Measurements from ENCODE around the gene MIA.

MIA gene

DNA sequence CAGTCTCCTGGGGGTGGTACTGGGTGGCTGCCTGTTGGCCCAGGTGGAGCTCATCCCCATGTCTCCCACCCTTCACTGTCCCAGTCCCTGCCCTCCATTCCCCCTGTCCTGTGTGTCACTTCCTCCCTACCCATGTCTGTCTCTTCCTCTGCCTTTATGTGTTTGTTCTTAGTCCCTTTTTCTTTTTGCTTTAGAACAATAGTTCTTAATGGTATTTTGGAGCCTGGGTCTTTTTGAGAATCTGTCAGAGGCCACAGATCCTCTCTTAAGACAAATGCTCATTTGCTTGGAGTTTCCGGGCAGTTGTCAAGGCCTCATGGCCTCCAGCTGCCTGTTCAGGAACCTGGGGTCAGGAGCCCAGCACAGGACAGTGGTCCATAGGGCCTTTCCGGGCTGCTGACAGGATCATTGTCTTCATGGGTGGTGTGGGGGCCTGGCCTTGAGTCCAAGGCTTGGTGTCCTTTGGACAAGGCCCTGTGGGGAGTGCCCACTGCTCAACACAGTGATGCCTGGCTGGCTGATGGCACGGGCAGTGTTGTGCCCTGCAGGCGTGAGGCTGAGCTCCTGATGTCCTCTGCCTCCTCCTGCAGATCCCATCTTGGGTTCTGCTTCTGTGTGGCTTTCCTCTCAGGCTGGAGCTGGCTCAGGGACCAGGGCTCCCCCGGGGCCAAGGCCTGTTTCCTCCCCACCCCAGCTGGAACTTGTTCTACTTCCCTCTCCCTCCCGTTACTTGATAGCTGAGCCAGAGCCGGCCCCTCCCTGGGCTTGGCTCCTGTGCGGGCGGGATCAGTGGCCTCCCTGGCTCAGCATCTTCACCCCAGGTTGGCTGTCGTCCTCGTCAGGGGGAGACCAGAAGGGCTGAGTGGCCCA lies 27.2 kb downstream of the MIA start:
- Histone ChIP-seq H3K27me3 (ENCODE audit: insufficient read depth, low read depth) (no peaks in the 10 kb centered on the region), H3K27ac (no peak overlapping the region), H3K4me3 (IDR thresholded peaks at IDR 0.05; ENCODE audit: insufficient read depth, low read depth, low read length) (no peak overlapping the region), H3K79me2 (ENCODE audit: insufficient read depth, low read depth) (peaks cover 18% of the 10 kb centered on the region), H4K20me1 (ENCODE audit: insufficient read depth) (0 out of 2 replicates have a peak, but pooled peaks cover 9% of the 10 kb centered on the region), H3K4me2 (no peak overlapping the region; the same call in 1 of the 2 replicates), H3K36me3 (ENCODE audit: insufficient read depth) (no peaks in the 10 kb centered on the region), H3K9ac (no peak overlapping the region), H3K4me1 (ENCODE audit: low read depth, poor library complexity, severe bottlenecking) (peaks cover 37% of the 10 kb centered on the region), H2AFZ (ENCODE audit: low read depth) (no peak overlapping the region)
- TF ChIP-seq CTCF (conservative IDR thresholded peaks at IDR 0.05; ENCODE audit: low read depth, low read length): no peak

DNA sequence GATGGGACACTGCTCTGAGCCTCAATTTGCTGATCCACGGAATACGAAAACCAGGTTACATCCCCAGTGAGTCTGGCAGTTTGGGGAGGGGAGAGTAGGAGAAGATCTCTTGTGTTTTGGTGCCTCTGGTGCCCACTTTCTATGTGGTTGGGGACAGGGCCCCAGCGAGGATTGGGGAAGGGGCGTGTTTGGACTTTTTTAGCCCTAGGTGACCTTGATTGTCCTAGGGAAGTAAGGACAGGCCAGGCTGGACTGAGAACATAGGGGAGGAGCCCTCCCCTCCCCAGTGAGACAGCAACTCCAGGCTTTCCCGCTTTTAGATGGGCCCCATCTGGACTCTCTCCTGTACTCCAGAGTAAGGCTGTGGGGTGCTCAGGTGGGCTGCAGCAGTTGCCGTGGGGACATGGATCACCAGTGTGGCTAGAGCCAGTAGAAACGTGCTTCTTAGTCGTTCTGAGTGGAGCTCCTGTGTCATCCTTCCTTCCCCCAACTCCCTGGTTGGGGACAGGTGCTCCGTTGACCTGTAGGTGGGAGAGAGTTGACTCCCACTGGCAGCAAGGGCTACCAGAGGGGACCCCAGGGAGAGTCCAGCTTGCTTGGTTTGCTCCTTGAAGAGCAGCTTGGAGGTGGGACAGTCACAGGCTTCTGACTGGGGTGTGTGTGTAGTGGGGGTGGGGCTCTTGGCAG lies 28.0 kb downstream of the MIA start:
- Histone ChIP-seq H3K4me3 (IDR thresholded peaks at IDR 0.05; ENCODE audit: insufficient read depth, low read depth, low read length) (no peak overlapping the region), H3K79me2 (ENCODE audit: insufficient read depth, low read depth) (peaks cover 18% of the 10 kb centered on the region), H3K27me3 (ENCODE audit: insufficient read depth, low read depth) (no peaks in the 10 kb centered on the region), H2AFZ (ENCODE audit: low read depth) (no peak overlapping the region), H3K4me2 (no peak overlapping the region; the same call in 1 of the 2 replicates), H3K36me3 (ENCODE audit: insufficient read depth) (no peaks in the 10 kb centered on the region), H3K4me1 (ENCODE audit: low read depth, poor library complexity, severe bottlenecking) (peaks cover 37% of the 10 kb centered on the region), H3K9ac (no peak overlapping the region), H4K20me1 (ENCODE audit: insufficient read depth) (0 out of 2 replicates have a peak, but pooled peaks cover 9% of the 10 kb centered on the region), H3K27ac (no peak overlapping the region)
- TF ChIP-seq CTCF (conservative IDR thresholded peaks at IDR 0.05; ENCODE audit: low read depth, low read length): no peak

GRCh38 chr19:40803857-40804782 lies 28.8 kb downstream of the MIA start:
- H3K79me2 ChIP-seq (ENCODE audit: insufficient read depth, low read depth): peaks cover 18% of the 10 kb centered on the region
- no peak overlapping the region for H2AFZ ChIP-seq (ENCODE audit: low read depth)
- no peak overlapping the region for H3K4me3 ChIP-seq (IDR thresholded peaks at IDR 0.05; ENCODE audit: insufficient read depth, low read depth, low read length)
- H3K27me3 ChIP-seq (ENCODE audit: insufficient read depth, low read depth): no peaks in the 10 kb centered on the region
- H4K20me1 ChIP-seq (ENCODE audit: insufficient read depth): 0 out of 2 replicates have a peak, but pooled peaks cover 9% of the 10 kb centered on the region
- no peak overlapping the region; the same call in 1 of the 2 replicates for H3K4me2 ChIP-seq
- no peak overlapping the region for H3K27ac ChIP-seq
- TF ChIP-seq CTCF (conservative IDR thresholded peaks at IDR 0.05; ENCODE audit: low read depth, low read length): no peak
- no peak overlapping the region for H3K9ac ChIP-seq
- H3K4me1 ChIP-seq (ENCODE audit: low read depth, poor library complexity, severe bottlenecking): peaks cover 37% of the 10 kb centered on the region
- no peaks in the 10 kb centered on the region for H3K36me3 ChIP-seq (ENCODE audit: insufficient read depth)

GRCh38 chr19:40804783-40805242 lies 29.5 kb downstream of the MIA start:
- Histone ChIP-seq H4K20me1 (ENCODE audit: insufficient read depth) (0 out of 2 replicates have a peak, but pooled peaks cover 9% of the 10 kb centered on the region), H3K36me3 (ENCODE audit: insufficient read depth) (no peaks in the 10 kb centered on the region), H3K79me2 (ENCODE audit: insufficient read depth, low read depth) (peaks cover 17% of the 10 kb centered on the region), H3K27me3 (ENCODE audit: insufficient read depth, low read depth) (no peaks in the 10 kb centered on the region), H3K4me1 (ENCODE audit: low read depth, poor library complexity, severe bottlenecking) (peaks cover 37% of the 10 kb centered on the region), H3K4me3 (IDR thresholded peaks at IDR 0.05; ENCODE audit: insufficient read depth, low read depth, low read length) (no peak overlapping the region), H3K4me2 (no peak overlapping the region), H2AFZ (ENCODE audit: low read depth) (no peak overlapping the region), H3K27ac (no peak overlapping the region; the same call in 1 of the 2 replicates), H3K9ac (no peak overlapping the region)
- TF ChIP-seq CTCF (conservative IDR thresholded peaks at IDR 0.05; ENCODE audit: low read depth, low read length): no peak

Data from KMS-11 (cell line).